ENCODE data around the gene ELP6.
"Not testable (repeated sequence)": the region's sequence is repeated elsewhere in the genome, so short reads cannot be mapped to it uniquely, and the experiment has no call there.

ELP6 gene

GRCh38 chr3:47491186-47491585 is 22.3 kb downstream of the ELP6 start:
- H3K27ac ChIP-seq: no peak overlapping the region
- no peak for TF ChIP-seq ZFX (IDR thresholded peaks at IDR 0.05)
- no peak for TF ChIP-seq CTCF (conservative IDR thresholded peaks at IDR 0.05)

GRCh38 chr3:47487265-47487664 is 26.2 kb downstream of the ELP6 start:
- TF ChIP-seq CTCF (conservative IDR thresholded peaks at IDR 0.05) (no peak), ZFX (IDR thresholded peaks at IDR 0.05) (no peak)
- H3K27ac ChIP-seq: no peak overlapping the region

GRCh38 chr3:47485812-47486211 is 27.7 kb downstream of the ELP6 start:
- no peak overlapping the region for H3K27ac ChIP-seq

GRCh38 chr3:47482366-47482765 is 31.1 kb downstream of the ELP6 start:
- TF ChIP-seq CTCF (conservative IDR thresholded peaks at IDR 0.05): no peak
- TF ChIP-seq ZFX (IDR thresholded peaks at IDR 0.05): no peak
- no peak overlapping the region for H3K27ac ChIP-seq

More at GRCh38 chr3:47485812-47486211, 27.7 kb downstream of the ELP6 start:
- no peak for TF ChIP-seq ZFX (IDR thresholded peaks at IDR 0.05)
- no peak for TF ChIP-seq CTCF (conservative IDR thresholded peaks at IDR 0.05)

GRCh38 chr3:47481763-47482162 is 31.7 kb downstream of the ELP6 start:
- H3K27ac ChIP-seq: not testable (repeated sequence)

GRCh38 chr3:47480267-47480666 is 33.2 kb downstream of the ELP6 start:
- H3K27ac ChIP-seq: not testable (repeated sequence)

GRCh38 chr3:47479826-47480160 is 33.7 kb downstream of the ELP6 start:
- no peak overlapping the region for H3K27ac ChIP-seq
- TF ChIP-seq ZFX (IDR thresholded peaks at IDR 0.05) (no peak), CTCF (conservative IDR thresholded peaks at IDR 0.05) (no peak)

GRCh38 chr3:47478022-47478421 is 35.5 kb downstream of the ELP6 start:
- no peak overlapping the region for H3K27ac ChIP-seq
- TF ChIP-seq CTCF (conservative IDR thresholded peaks at IDR 0.05) (no peak), ZFX (IDR thresholded peaks at IDR 0.05) (no peak)

- H3K27ac ChIP-seq: peak overlapping the region; percentile 94
- TF ChIP-seq CTCF (conservative IDR thresholded peaks at IDR 0.05): no peak
- TF ChIP-seq ZFX (IDR thresholded peaks at IDR 0.05): no peak
Measured at GRCh38 chr3:47476644-47477199, 36.8 kb downstream of the ELP6 start.
